ENCODE data around the gene C20orf202. TPM values are rescaled to one million over a fixed set of nuclear protein-coding genes. Genes with fewer than 3 reads are reported as not detected.

Gene C20orf202
- polyA plus RNA-seq, 1 of the 3 experiments (the other 2 are of a cell fraction), result not detected

DNA sequence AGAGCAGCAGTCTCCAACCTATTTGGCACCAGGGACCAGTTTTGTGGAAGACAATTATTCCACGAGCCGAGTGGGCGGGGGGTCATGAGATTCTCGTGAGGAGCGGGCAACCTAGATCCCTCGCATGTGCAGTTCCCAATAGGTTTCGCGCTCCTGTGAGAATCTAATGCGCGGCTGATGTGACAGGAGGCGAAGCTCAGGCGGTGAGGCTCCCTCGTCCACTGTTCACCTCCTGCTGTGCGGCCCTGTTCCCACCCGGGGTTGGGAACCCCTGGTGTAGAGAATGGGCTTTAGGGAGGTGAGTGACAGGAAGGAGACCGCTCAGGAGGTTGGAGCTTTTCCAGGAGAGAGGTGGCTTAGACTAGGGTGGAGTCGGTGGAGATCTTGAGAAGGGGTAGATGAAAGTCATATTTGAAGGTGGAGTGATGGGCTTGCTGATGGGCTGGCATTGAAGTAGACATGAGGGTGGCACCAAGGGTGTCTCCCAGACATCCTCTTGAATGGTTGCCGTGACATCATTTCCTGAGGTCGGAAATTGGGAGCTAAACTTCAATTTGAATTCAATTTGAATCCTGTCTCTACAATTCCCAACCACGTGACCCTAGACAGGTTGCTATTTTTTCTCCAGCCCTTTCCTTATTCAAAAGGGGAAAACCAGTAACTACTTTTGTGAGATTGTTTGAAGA, 21.1 kb downstream of the C20orf202 start:
- H3K27ac ChIP-seq (ENCODE audit: low read depth in 2 of 2, low read length in 1 of 2), result no peak overlapping the region
- H3F3A ChIP-seq (replicated peaks; ENCODE audit: insufficient read depth), result peaks cover 3% of the 10 kb centered on the region
- H3K27me3 ChIP-seq (ENCODE audit: insufficient read depth), result no peaks in the 10 kb centered on the region
- H3K4me3 ChIP-seq (ENCODE audit: low read depth in 2 of 2, low read length in 1 of 2), result no peak overlapping the region
- ChIA-PET CTCF (interaction anchor here (0.8 to 3.3 kb wide), 4 partner anchors 11 to 116 kb away, joined by 3 to 20 read pairs (median 6); no protein-coding TSS in a partner anchor), POLR2A (no interaction called here)
- WGBS (ENCODE audit: low lambda C conversion rate), result 66% methylated on average over 13 of the region's 20 CpGs
- peaks cover 0 to 3% of the 10 kb centered on the region in 2 experiments; a peak in 2 of 4 replicates for H3K4me1 ChIP-seq (ENCODE audit: control insufficient read depth in 1 of 2, insufficient read depth in 2 of 2, low read depth in 1 of 2, low read length in 1 of 2)
- no peak for TF ChIP-seq TAF1 (IDR thresholded peaks at IDR 0.05; ENCODE audit: borderline replicate concordance, low read depth, low read length)
- TF ChIP-seq NRF1 (IDR thresholded peaks at IDR 0.05; ENCODE audit: low read depth, low read length), result no peak
- TF ChIP-seq, protein P1, sequence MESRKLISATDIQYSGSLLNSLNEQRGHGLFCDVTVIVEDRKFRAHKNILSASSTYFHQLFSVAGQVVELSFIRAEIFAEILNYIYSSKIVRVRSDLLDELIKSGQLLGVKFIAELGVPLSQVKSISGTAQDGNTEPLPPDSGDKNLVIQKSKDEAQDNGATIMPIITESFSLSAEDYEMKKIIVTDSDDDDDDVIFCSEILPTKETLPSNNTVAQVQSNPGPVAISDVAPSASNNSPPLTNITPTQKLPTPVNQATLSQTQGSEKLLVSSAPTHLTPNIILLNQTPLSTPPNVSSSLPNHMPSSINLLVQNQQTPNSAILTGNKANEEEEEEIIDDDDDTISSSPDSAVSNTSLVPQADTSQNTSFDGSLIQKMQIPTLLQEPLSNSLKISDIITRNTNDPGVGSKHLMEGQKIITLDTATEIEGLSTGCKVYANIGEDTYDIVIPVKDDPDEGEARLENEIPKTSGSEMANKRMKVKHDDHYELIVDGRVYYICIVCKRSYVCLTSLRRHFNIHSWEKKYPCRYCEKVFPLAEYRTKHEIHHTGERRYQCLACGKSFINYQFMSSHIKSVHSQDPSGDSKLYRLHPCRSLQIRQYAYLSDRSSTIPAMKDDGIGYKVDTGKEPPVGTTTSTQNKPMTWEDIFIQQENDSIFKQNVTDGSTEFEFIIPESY (IDR thresholded peaks at IDR 0.05; ENCODE audit: borderline replicate concordance, low read depth), result no peak
- TF ChIP-seq CTCF (IDR thresholded peaks at IDR 0.05), result no peak
- TF ChIP-seq IRF3 (IDR thresholded peaks at IDR 0.05; ENCODE audit: low read depth, low read length), result no peak
- TF ChIP-seq ELF1 (IDR thresholded peaks at IDR 0.05), result no peak
- TF ChIP-seq RCOR1 (IDR thresholded peaks at IDR 0.05; ENCODE audit: low read length), result no peak
- TF ChIP-seq NFIC (IDR thresholded peaks at IDR 0.05; ENCODE audit: borderline replicate concordance), result no peak
- TF ChIP-seq CHD2 (IDR thresholded peaks at IDR 0.05; ENCODE audit: low read length, partially characterized antibody), result no peak
- no peak for TF ChIP-seq SMC3 (IDR thresholded peaks at IDR 0.05; ENCODE audit: low read depth, low read length)
- TF ChIP-seq JUND (IDR thresholded peaks at IDR 0.05), result no peak
- no peak for TF ChIP-seq FOXJ3 (CRISPR knock-in tag; IDR thresholded peaks at IDR 0.05)
- TF ChIP-seq EP300 (IDR thresholded peaks at IDR 0.05; ENCODE audit: borderline replicate concordance in 1 of 2, low read depth in 1 of 2, low read length in 1 of 2), result no peak
- TF ChIP-seq GABPA (IDR thresholded peaks at IDR 0.05; ENCODE audit: low read depth), result no peak
- TF ChIP-seq FOSL2 (IDR thresholded peaks at IDR 0.05; ENCODE audit: borderline replicate concordance, low read depth), result no peak
- no peak for TF ChIP-seq POLR2AphosphoS5 (IDR thresholded peaks at IDR 0.05; ENCODE audit: low read depth, low read length)
- TF ChIP-seq RXRA (IDR thresholded peaks at IDR 0.05; ENCODE audit: borderline replicate concordance, low read depth), result no peak
- DNase-seq, result no peak
- H3K36me3 ChIP-seq (replicated peaks in 1 of 2; ENCODE audit: control insufficient read depth in 1 of 2, insufficient read depth in 2 of 2, low read length in 1 of 2), result no peaks in the 10 kb centered on the region
- H3K9me2 ChIP-seq, result no peaks in the 10 kb centered on the region
- H2AFZ ChIP-seq (ENCODE audit: low read depth), result no peak overlapping the region
- no peaks in the 10 kb centered on the region for H3K79me2 ChIP-seq (ENCODE audit: insufficient read depth)
- H3K9me3 ChIP-seq, result no peaks in the 10 kb centered on the region
- H4K20me1 ChIP-seq (ENCODE audit: insufficient read depth), result no peaks in the 10 kb centered on the region
- H3K4me2 ChIP-seq, result no peak overlapping the region
- H3K9ac ChIP-seq, result no peak overlapping the region

Data from SK-N-SH (cell line).